NCI-H460 (cell line): ENCODE data around the gene NDRG4. TPM values are rescaled to one million over a fixed set of nuclear protein-coding genes. Genes with fewer than 3 reads are reported as not detected.
A peak's percentile ranks its signal among the peaks of the same experiment; 100 is the strongest.

Source experiments
- DNase-seq: peaks from one replicate; pipeline ENCODE4 v3.0.0-alpha.2; 2016; ENCODE audit warnings: low read depth; ENCODE audit errors: extremely low read depth
- total RNA-seq: library from RNA; depleted of rRNA; stranded (reverse); fragments of >200 nt; shearing (Covaris generic); gene quantifications from 2 replicates; pipeline ENCODE4 v1.2.3, GENCODE V29; 2014

NDRG4 gene
- total RNA-seq, 1 experiment from 2014 or later: 9.9 TPM

GRCh38 chr16:58493756-58494431 is 6.0 kb upstream of the NDRG4 start:
- no peak for DNase-seq

- DNase-seq: peak; percentile 85
These were observed 4.9 kb upstream of the NDRG4 start for GRCh38 chr16:58494981-58495520.

- DNase-seq: no peak
These were observed 4.2 kb upstream of the NDRG4 start for GRCh38 chr16:58495521-58496331.

GRCh38 chr16:58497468-58497867 is 2.5 kb upstream of the NDRG4 start:
- no peak for DNase-seq

- no peak for DNase-seq
These were observed 2.0 kb upstream of the NDRG4 start for GRCh38 chr16:58497935-58498334.

- DNase-seq: no peak
These were observed 1.4 kb upstream of the NDRG4 start for GRCh38 chr16:58498341-58499091.

GRCh38 chr16:58499092-58499511 is 841 bp upstream of the NDRG4 start:
- no peak for DNase-seq

GRCh38 chr16:58500430-58501241 is 693 bp downstream of the NDRG4 start:
- DNase-seq: no peak

- peak; percentile 40 for DNase-seq
These were observed 1.5 kb downstream of the NDRG4 start for GRCh38 chr16:58501242-58502131.

GRCh38 chr16:58502217-58502921 is 2.4 kb downstream of the NDRG4 start:
- DNase-seq: no peak

- no peak for DNase-seq
These were observed 3.4 kb downstream of the NDRG4 start for GRCh38 chr16:58503166-58503862.

- DNase-seq: no peak
These were observed 4.1 kb downstream of the NDRG4 start for GRCh38 chr16:58503863-58504688.

GRCh38 chr16:58506241-58507194 is 6.6 kb downstream of the NDRG4 start:
- DNase-seq: no peak

GRCh38 chr16:58507195-58507962 is 7.4 kb downstream of the NDRG4 start:
- DNase-seq: no peak

- no peak for DNase-seq
These were observed 8.2 kb downstream of the NDRG4 start for GRCh38 chr16:58507963-58508670.
